ENCODE data around the gene CHRDL2.

The CHRDL2 gene

DNA sequence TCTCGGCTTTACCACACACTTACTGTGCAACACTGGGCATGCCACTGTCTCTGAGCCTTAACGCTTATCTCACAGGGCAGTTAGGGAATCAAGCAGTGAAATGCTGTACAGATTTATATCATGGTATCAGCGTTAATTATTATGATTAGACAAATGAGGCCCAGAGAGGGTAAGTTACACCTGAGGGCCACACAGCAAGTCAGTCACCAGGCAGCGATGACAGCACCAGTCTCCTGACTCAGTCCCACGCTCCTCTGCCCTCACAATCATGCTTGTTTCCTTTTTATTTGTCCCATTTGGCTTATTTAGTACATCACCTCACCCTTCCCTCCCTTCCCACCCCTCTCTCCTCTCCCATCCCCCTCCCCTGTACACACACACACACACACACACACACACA, 12.2 kb downstream of the CHRDL2 start:
- H3K27me3 ChIP-seq (ENCODE audit: insufficient read depth, low read length) = peaks cover 6% of the 10 kb centered on the region
- peaks cover 8% of the 10 kb centered on the region for H3K4me1 ChIP-seq (ENCODE audit: insufficient read depth, low read length)
- peaks cover 2% of the 10 kb centered on the region for H3K9me3 ChIP-seq (ENCODE audit: low read length)
- no peaks in the 10 kb centered on the region for H3K36me3 ChIP-seq (ENCODE audit: insufficient read depth, low read length)
- no peak overlapping the region for H2AFZ ChIP-seq (ENCODE audit: low read depth, low read length)
- H3K4me3 ChIP-seq (ENCODE audit: low read length) = no peak overlapping the region

DNA sequence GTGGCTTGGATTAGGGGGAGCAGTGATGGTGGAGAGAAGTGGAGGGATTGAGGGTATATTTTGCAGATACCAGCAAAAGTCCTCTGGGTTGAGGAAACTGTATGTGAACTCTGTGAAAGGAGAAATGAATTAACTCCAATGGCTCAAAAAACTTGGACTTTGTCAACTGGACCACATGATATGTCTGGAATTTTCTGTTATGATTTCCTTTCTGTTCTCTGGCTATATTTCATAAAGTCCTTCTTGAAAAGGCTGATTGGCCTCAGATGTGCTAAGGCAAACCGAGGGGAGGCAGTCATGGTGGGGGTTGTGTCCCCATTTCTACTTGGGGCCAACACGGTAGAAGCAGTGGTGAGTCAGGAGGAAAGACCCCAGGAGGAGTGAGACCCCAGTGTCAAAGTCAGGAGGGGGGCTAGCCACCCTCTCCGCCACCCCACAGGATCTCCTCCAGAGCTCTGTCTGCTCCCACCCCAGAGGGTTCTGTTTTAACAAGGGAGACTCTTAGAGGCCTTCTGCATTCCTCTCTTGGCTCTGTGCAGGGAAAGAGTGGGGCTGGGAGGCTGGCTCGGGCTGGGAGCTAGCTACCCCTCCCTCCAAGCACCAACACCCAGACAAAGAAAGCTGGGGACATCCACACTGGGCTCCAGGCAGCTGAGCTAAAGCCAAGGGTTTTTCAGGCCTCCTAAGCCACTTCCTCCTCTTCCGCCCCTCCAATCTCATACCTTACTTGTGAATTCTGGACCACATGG, 13.8 kb downstream of the CHRDL2 start:
- H3K4me1 ChIP-seq (ENCODE audit: insufficient read depth, low read length) = peaks cover 8% of the 10 kb centered on the region
- H3K36me3 ChIP-seq (ENCODE audit: insufficient read depth, low read length) = no peaks in the 10 kb centered on the region

DNA sequence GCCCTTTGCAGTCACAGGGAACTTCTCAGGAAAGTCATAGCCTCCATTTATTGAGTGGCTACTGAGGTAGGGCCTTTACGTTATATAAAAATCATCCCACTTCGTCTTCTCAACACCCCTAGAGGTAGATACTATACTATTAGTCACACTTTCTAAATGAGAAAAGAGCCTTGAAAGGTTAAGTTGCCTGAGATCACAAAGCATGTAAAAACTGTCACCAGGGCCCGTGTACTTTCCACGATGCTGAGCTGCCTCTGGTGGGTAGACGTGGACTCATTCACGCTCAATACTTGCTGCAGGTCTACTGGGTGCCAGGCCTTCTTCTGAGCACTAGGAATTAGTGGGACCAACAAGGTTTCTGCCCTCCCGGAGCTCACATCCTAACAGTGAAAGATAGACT, 16.3 kb downstream of the CHRDL2 start:
- no peaks in the 10 kb centered on the region for H3K36me3 ChIP-seq (ENCODE audit: insufficient read depth, low read length)
- H3K27me3 ChIP-seq (ENCODE audit: insufficient read depth, low read length) = no peaks in the 10 kb centered on the region
- H3K9me3 ChIP-seq (ENCODE audit: low read length) = no peaks in the 10 kb centered on the region
- H2AFZ ChIP-seq (ENCODE audit: low read depth, low read length) = no peak overlapping the region
- H3K4me1 ChIP-seq (ENCODE audit: insufficient read depth, low read length) = peaks cover 5% of the 10 kb centered on the region
- no peak overlapping the region for H3K4me3 ChIP-seq (ENCODE audit: low read length)

More for the DNA sequence above, 13.8 kb downstream of the CHRDL2 start:
- no peaks in the 10 kb centered on the region for H3K27me3 ChIP-seq (ENCODE audit: insufficient read depth, low read length)
- no peaks in the 10 kb centered on the region for H3K9me3 ChIP-seq (ENCODE audit: low read length)
- H2AFZ ChIP-seq (ENCODE audit: low read depth, low read length) = no peak overlapping the region
- H3K4me3 ChIP-seq (ENCODE audit: low read length) = no peak overlapping the region

DNA sequence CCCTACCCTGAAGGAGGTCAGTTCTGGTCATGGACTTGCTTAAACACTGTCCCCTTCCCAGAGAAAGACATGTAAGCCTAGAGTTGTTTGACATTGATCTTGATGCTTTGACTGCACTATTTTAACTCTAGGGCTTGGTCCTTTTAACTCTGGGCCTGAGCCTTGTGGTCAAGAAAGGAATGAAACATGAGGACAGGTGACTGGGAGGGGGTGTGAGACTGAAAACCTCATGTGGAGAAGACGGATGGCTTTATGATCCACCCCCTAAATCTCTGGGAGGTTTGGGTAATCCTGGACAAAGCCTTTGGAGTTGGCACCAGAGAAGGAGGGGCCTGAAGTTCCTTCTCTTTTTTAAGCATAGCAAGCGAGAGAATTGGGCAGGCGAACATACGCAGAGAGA, 17.5 kb downstream of the CHRDL2 start:
- H3K27me3 ChIP-seq (ENCODE audit: insufficient read depth, low read length) = no peaks in the 10 kb centered on the region
- no peaks in the 10 kb centered on the region for H3K9me3 ChIP-seq (ENCODE audit: low read length)
- no peak overlapping the region for H3K4me3 ChIP-seq (ENCODE audit: low read length)
- peaks cover 5% of the 10 kb centered on the region for H3K4me1 ChIP-seq (ENCODE audit: insufficient read depth, low read length)
- H3K36me3 ChIP-seq (ENCODE audit: insufficient read depth, low read length) = no peaks in the 10 kb centered on the region
- no peak overlapping the region for H2AFZ ChIP-seq (ENCODE audit: low read depth, low read length)

DNA sequence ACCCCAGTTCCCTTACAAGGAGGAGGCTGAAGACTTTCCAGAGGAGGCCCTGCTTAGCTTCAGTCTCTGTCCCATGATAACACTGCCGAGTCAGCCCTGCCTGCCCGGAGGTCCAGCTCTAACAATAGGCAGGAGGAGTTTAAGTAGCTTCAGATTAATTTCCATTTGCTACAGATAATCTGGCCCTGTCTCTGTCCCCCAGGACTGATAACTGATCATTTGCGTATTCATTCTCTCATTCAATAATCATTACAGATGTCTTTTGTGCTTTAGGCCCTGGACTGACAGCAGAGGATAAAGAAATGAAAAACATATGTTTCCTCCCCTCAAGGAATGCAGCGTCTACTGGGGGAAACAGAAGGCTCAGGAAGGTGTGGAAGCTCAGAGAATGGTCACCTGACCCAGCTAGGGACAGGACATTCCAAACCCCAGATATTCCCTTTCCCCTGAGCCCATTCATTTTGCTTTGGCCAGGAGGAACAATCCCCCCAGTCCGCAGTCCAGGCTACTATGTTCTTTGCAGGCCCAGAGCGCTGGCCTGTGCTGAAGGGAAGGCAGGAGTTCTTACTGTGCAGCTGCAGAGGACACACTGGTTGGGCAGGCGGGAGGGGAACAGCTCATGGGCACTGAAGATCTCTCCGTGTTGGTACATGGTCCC, 20.8 kb downstream of the CHRDL2 start:
- peak overlapping the region; percentile 51 for H2AFZ ChIP-seq (ENCODE audit: low read depth, low read length)
- no peaks in the 10 kb centered on the region for H3K27me3 ChIP-seq (ENCODE audit: insufficient read depth, low read length)
- no peaks in the 10 kb centered on the region for H3K9me3 ChIP-seq (ENCODE audit: low read length)
- H3K4me3 ChIP-seq (ENCODE audit: low read length) = no peak overlapping the region
- H3K4me1 ChIP-seq (ENCODE audit: insufficient read depth, low read length) = peaks cover 5% of the 10 kb centered on the region
- no peaks in the 10 kb centered on the region for H3K36me3 ChIP-seq (ENCODE audit: insufficient read depth, low read length)

DNA sequence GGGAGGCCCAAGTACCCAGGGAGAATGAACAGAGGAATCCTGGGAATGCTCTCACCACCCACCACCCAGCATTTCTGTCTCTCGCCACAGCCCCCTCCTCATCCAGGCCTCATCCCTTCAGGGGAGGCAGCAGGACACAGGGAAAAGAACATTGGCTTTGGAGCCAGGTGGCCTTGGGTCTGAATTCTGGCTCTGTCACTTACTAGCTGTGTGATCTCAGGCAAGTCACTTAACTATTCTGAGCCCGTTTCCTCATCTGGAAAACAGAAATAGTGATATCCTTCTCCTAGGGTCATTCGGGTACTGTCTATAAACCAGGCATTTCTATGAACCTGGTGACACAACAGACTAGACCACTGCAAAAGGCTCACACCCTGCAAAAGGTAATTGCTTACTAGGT, 22.1 kb downstream of the CHRDL2 start:
- H2AFZ ChIP-seq (ENCODE audit: low read depth, low read length) = no peak overlapping the region
- no peaks in the 10 kb centered on the region for H3K9me3 ChIP-seq (ENCODE audit: low read length)
- H3K4me1 ChIP-seq (ENCODE audit: insufficient read depth, low read length) = peaks cover 5% of the 10 kb centered on the region
- H3K27me3 ChIP-seq (ENCODE audit: insufficient read depth, low read length) = no peaks in the 10 kb centered on the region
- no peak overlapping the region for H3K4me3 ChIP-seq (ENCODE audit: low read length)
- no peaks in the 10 kb centered on the region for H3K36me3 ChIP-seq (ENCODE audit: insufficient read depth, low read length)

DNA sequence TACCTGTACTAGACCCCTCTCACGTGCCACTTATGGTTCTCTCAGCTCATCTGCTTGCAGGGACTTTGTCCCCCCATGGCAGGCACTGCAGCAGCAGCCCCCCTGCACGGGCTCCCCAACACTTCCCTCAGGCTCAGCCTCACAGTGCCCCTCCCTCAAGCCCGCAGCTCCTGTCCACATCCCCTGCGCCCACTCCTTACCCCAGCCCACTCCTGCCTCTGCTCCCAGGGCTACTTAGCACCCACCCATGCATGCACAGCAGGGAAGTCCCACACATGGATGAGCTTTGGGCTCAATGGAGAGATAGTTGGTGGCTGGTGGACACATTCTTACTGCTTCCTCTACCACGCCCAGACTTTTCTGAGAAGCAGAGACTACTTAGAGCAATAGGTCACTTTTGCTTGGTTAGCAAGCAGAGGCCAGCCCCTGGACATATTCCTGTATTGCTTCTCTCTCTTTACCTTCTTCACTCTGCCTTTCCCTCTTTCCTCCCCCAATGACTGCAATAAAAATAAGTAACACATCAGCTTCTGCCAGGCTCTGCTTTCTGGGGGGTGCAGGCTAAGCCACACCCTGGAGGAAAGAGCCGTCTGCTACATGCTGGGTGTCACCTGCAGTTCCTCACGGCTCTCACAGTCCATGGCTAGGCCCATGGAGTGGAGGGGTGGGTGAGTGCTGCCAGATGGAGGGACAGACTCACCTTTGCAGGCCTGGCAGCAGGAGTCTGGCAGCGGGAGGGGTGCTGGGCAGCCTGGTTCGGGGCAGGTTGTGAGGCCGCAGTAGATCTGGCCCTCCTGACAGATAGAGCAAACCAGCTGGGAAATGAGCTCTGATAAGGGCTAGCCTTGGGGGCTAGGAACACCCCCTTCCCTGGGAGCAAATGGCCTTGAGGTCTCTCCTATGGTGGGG, 23.4 kb downstream of the CHRDL2 start:
- H3K36me3 ChIP-seq (ENCODE audit: insufficient read depth, low read length) = no peaks in the 10 kb centered on the region
- peaks cover 5% of the 10 kb centered on the region for H3K4me1 ChIP-seq (ENCODE audit: insufficient read depth, low read length)
- no peaks in the 10 kb centered on the region for H3K9me3 ChIP-seq (ENCODE audit: low read length)
- H2AFZ ChIP-seq (ENCODE audit: low read depth, low read length) = no peak overlapping the region
- H3K27me3 ChIP-seq (ENCODE audit: insufficient read depth, low read length) = no peaks in the 10 kb centered on the region
- H3K4me3 ChIP-seq (ENCODE audit: low read length) = no peak overlapping the region

DNA sequence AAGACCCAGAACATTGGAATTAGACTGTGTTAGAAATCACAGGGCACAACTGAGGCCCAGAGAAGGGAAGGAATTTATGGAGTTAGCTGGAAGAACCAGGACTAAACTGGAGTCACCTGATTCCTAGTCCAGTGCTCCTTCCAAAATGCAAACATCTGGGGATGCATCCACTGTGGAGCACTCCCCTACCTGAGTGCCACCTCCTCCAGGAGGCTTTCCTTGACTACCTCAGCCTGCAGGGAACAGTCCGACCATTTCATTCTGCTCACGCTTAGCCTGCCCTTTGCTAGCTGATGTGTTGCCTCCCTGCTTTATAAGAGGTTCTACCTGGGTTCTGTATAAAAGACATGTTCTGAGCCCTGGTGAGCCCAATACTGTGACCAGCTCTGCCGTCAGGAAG, 24.0 kb downstream of the CHRDL2 start:
- Histone ChIP-seq H3K4me3 (ENCODE audit: low read length) (no peak overlapping the region), H3K9me3 (ENCODE audit: low read length) (no peaks in the 10 kb centered on the region), H2AFZ (ENCODE audit: low read depth, low read length) (no peak overlapping the region), H3K27me3 (ENCODE audit: insufficient read depth, low read length) (no peaks in the 10 kb centered on the region), H3K4me1 (ENCODE audit: insufficient read depth, low read length) (peaks cover 5% of the 10 kb centered on the region), H3K36me3 (ENCODE audit: insufficient read depth, low read length) (no peaks in the 10 kb centered on the region)

DNA sequence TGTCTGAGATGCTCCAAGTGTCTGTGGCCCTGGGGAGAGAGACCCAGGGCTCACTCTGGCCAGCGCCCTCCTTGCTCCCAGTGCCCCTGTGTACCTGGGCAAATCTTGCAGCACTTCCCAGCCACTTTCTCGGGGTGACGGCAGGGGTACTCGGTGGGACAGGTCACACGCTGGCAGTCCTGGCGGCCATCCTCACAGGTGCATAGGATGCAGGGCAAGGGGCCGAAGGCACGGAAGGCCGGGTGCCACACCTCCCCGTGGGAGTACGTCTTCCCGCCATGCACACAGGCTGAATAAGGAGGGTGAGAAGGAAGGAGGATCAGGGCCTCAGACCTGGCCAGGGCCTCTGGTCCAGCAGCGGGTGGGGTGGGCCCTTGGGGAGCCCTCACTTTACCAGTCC, 28.0 kb downstream of the CHRDL2 start:
- Histone ChIP-seq H2AFZ (ENCODE audit: low read depth, low read length) (no peak overlapping the region), H3K36me3 (ENCODE audit: insufficient read depth, low read length) (no peaks in the 10 kb centered on the region), H3K4me1 (ENCODE audit: insufficient read depth, low read length) (no peaks in the 10 kb centered on the region), H3K4me3 (ENCODE audit: low read length) (no peak overlapping the region), H3K9me3 (ENCODE audit: low read length) (no peaks in the 10 kb centered on the region), H3K27me3 (ENCODE audit: insufficient read depth, low read length) (no peaks in the 10 kb centered on the region)

DNA sequence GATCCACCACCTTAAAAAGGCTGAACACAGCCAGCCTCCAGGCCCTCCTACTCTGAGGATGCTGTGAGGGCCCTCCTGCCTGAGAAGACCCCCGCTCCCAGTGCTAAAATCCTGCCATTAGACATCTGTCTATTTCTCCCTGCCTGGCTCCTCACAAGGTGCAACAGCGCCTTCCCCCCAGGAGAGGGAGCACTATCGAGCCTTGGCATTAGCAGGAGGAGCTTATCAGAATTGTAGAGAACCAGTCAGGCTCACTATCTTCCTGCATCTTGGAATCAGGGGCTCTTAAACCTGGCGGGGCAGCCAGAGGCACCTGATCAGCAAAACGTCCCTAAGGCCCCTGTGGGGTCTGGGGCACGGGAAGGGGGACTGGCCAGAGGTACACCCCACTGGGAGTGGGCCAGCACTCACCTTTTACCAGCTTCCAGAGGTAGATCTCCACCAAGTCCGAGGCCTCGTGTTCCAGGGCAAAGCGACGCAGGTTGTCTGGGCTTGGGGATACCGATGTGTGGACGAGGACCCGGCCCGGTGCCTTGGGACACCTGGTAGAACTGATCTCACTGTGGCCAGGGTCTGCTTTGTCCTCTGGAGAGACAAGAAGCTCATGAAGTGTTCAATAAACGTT, 28.7 kb downstream of the CHRDL2 start:
- no peak overlapping the region for H3K4me3 ChIP-seq (ENCODE audit: low read length)
- H3K36me3 ChIP-seq (ENCODE audit: insufficient read depth, low read length) = no peaks in the 10 kb centered on the region
- no peak overlapping the region for H2AFZ ChIP-seq (ENCODE audit: low read depth, low read length)
- no peaks in the 10 kb centered on the region for H3K4me1 ChIP-seq (ENCODE audit: insufficient read depth, low read length)
- H3K27me3 ChIP-seq (ENCODE audit: insufficient read depth, low read length) = no peaks in the 10 kb centered on the region
- H3K9me3 ChIP-seq (ENCODE audit: low read length) = no peaks in the 10 kb centered on the region

DNA sequence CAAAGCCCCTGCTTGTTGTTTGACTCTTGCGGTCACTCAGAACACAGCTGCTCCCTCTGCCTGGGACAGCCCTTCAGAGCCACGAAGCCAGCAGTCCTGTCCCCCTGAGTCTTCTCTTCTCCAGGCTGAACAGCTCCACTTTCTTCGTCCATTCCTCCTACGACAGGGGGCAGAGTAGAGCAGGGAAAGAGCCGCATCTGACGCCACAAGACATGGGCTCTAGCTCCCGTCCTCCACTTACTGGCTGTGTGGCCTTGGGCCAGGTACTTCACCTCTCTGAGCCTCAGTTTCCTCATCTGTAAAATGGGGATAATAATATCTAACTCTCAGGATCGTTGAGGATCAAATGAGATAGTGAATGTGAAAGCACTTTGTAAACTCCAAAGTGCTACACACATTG, 29.9 kb downstream of the CHRDL2 start:
- no peaks in the 10 kb centered on the region for H3K27me3 ChIP-seq (ENCODE audit: insufficient read depth, low read length)
- no peak overlapping the region for H3K4me3 ChIP-seq (ENCODE audit: low read length)
- no peaks in the 10 kb centered on the region for H3K36me3 ChIP-seq (ENCODE audit: insufficient read depth, low read length)
- no peak overlapping the region for H2AFZ ChIP-seq (ENCODE audit: low read depth, low read length)
- H3K4me1 ChIP-seq (ENCODE audit: insufficient read depth, low read length) = no peaks in the 10 kb centered on the region
- no peaks in the 10 kb centered on the region for H3K9me3 ChIP-seq (ENCODE audit: low read length)

DNA sequence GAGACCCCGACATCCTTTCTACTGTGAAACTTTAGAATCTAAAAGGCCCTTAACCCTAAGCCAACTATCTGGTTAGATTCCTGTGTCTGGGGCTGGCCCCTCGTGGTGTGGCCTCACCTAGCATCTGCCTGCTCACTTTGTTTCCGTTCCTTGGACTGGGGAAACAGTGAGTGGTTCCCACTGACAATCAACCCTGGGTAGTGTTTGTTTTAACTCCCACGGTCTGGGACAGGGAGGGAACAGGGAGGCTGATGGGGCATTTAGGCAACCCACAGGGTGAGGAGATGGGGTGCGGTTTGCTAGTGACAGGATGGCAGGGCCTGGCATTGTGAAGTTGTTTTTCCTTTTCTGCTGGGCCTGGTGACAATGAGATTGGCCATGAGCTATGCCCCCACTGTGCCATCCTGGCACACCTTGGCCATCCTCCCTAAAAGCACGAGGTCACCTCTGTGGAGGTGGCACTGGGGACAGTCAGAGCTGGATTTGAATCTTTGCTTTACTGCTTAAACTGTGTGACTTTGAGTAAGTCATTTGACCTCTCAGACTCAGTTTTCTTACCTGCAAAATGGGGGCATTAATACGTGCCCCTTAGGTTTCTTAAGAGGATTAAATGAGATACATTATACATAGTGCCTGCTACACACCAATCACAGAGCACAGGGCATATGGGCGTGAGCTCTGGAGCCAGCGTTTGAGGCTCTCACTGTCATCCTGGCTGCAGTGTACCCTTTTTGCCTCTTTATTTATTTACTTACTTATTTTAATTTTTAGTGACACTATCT, 31.4 kb downstream of the CHRDL2 start:
- Histone ChIP-seq H3K27me3 (ENCODE audit: insufficient read depth, low read length) (no peaks in the 10 kb centered on the region), H3K9me3 (ENCODE audit: low read length) (no peaks in the 10 kb centered on the region), H3K36me3 (ENCODE audit: insufficient read depth, low read length) (no peaks in the 10 kb centered on the region), H2AFZ (ENCODE audit: low read depth, low read length) (no peak overlapping the region), H3K4me1 (ENCODE audit: insufficient read depth, low read length) (no peaks in the 10 kb centered on the region), H3K4me3 (ENCODE audit: low read length) (no peak overlapping the region)
